K562 (cell line): Measurements from ENCODE around the gene TEX54. TPM values are rescaled to one million over a fixed set of nuclear protein-coding genes. Genes with fewer than 3 reads are reported as not detected.

Experiments
- ATAC-seq: fragments of 200-7000 bp; cut with Tn5 transposase; 3 replicates; pipeline ENCODE4 v1.9.1; 2020; ENCODE audit warnings: moderate library complexity
- BruUV-seq: library from RNA; stranded (reverse); fragments of 400-500 nt; replicated peaks from 2 replicates; lab custom pipeline; 2021; lab: Mats Ljungman, UMichigan
- CTCF ChIA-PET: fragments of 300-600 bp; formaldehyde crosslinking; extraction: SDS; loops from one replicate; lab custom pipeline; 2021; ENCODE audit warnings: low intra/inter-chr PET ratio; lab: Yijun Ruan, JAX
- POLR2A ChIA-PET: fragments of 300-600, 350-650 bp; sonication (Branson Sonifier 250); formaldehyde crosslinking; extraction: SDS; loops from one replicate; lab custom pipeline; 2021; ENCODE audit warnings: antibody characterized with exemption, inconsistent platforms; lab: Yijun Ruan, JAX
- DNase-seq, 4 experiments: peaks; one replicate each; pipeline versions ENCODE4 v3.0.0 to v3.0.0-alpha.2; 2011 to 2018; ENCODE audit warnings: low spot score in 3 of 4, mixed read lengths in 3 of 4; ENCODE audit errors: extremely low read depth in 1 of 4
- FAIRE-seq: peaks from 2 replicates; lab custom pipeline; 2011; peaks lifted over from hg19 to GRCh38; lab: Jason Lieb, UNC
- H2AFZ ChIP-seq: 2 replicates; pipeline ENCODE4 v1.6.0; 2011; ENCODE audit warnings: low read depth, low read length, control low read depth, inconsistent platforms
- H3K27ac ChIP-seq: fragments of 200-600 bp; 3 replicates; pipeline ENCODE4 v1.8.0; 2011; ENCODE audit warnings: low read depth, mild to moderate bottlenecking, control low read depth, inconsistent platforms, low read length, moderate library complexity, mixed read lengths; ENCODE audit errors: extremely low read depth
- H3K27me3 ChIP-seq, 2 experiments: fragments of 300-600 bp in 1 of 2; 2 replicates in 1 of 2; 3 replicates in 1 of 2; pipeline versions ENCODE4 v1.6.0 to v1.8.0; 2011; ENCODE audit warnings: inconsistent platforms in 2 of 2, low read length in 2 of 2, mild to moderate bottlenecking in 1 of 2, mixed read lengths in 1 of 2, moderate library complexity in 1 of 2; ENCODE audit not compliant: control insufficient read depth in 2 of 2, insufficient read depth in 2 of 2
- H3K36me3 ChIP-seq: fragments of 300-600 bp; 3 replicates; pipeline ENCODE4 v1.8.0; 2011; ENCODE audit warnings: mild to moderate bottlenecking, low read length, inconsistent platforms; ENCODE audit not compliant: control insufficient read depth, insufficient read depth
- H3K4me1 ChIP-seq, 2 experiments: fragments of 200-600 bp in 1 of 2; replicated peaks in 1 of 2; 2 replicates in 1 of 2; 3 replicates in 1 of 2; pipeline versions ENCODE4 v1.5.1 to v1.8.0; 2011; ENCODE audit warnings: inconsistent platforms in 2 of 2, low read length in 2 of 2, mild to moderate bottlenecking in 1 of 2, mixed read lengths in 1 of 2, moderate library complexity in 1 of 2; ENCODE audit not compliant: control insufficient read depth in 2 of 2, insufficient read depth in 2 of 2
- H3K4me2 ChIP-seq: 2 replicates; pipeline ENCODE4 v1.6.1; 2011; ENCODE audit warnings: low read length, control low read depth, inconsistent platforms, mixed read lengths; ENCODE audit not compliant: insufficient read depth
- H3K4me3 ChIP-seq: fragments of 200-600 bp; sonication (generic), shearing (Covaris generic); 2 replicates; pipeline ENCODE4 v1.5.1; 2016; ENCODE audit warnings: control low read depth, inconsistent platforms
- H3K79me2 ChIP-seq: fragments of 200-600 bp; 3 replicates; pipeline ENCODE4 v1.8.0; 2011; ENCODE audit warnings: low read length, inconsistent platforms; ENCODE audit not compliant: control insufficient read depth, insufficient read depth
- H3K9ac ChIP-seq, 2 experiments: 2 replicates each; pipeline versions ENCODE4 v1.6.0 to v1.6.1; 2011; ENCODE audit warnings: low read depth in 2 of 2, low read length in 2 of 2, control low read depth in 1 of 2, inconsistent platforms in 1 of 2, mild to moderate bottlenecking in 1 of 2, mixed read lengths in 1 of 2; ENCODE audit not compliant: insufficient read depth in 1 of 2
- H3K9me1 ChIP-seq: one replicate; pipeline ENCODE4 v1.6.0; 2011; ENCODE audit warnings: inconsistent platforms, mild to moderate bottlenecking, low read length, moderate library complexity; ENCODE audit not compliant: control insufficient read depth, insufficient read depth
- H3K9me3 ChIP-seq: replicated peaks from 2 replicates; pipeline ENCODE4 v1.5.1; 2011; ENCODE audit warnings: low read depth, low read length, inconsistent platforms; ENCODE audit not compliant: control insufficient read depth, insufficient read depth
- H4K20me1 ChIP-seq: replicated peaks from 2 replicates; pipeline ENCODE4 v1.6.1; 2011; ENCODE audit warnings: low read length, inconsistent platforms, mixed read lengths; ENCODE audit not compliant: control insufficient read depth, insufficient read depth
- BHLHE40 ChIP-seq: IDR thresholded peaks from 2 replicates; pipeline ENCODE4 v1.6.1; 2011; ENCODE audit warnings: low read length, improper control_type of control experiment
- KAT2B ChIP-seq: IDR thresholded peaks from one replicate; pipeline ENCODE4 v1.6.1; 2012; ENCODE audit warnings: low read depth, mild to moderate bottlenecking, control low read depth, inconsistent platforms, low read length, moderate library complexity
- KHSRP ChIP-seq: fragments of 450-650 bp; IDR thresholded peaks from 2 replicates; pipeline ENCODE4 v1.6.1; 2017
- KLF6 ChIP-seq: fragments of 250-450 bp; sonication (Bioruptor Pico); IDR thresholded peaks from 2 replicates; pipeline ENCODE4 v1.4.0; 2020; ENCODE audit warnings: mild to moderate bottlenecking, moderate library complexity, borderline replicate concordance
- MAZ ChIP-seq, 2 experiments: fragments of 450-650 bp in 1 of 2; sonication (generic) in 1 of 2; formaldehyde crosslinking; IDR thresholded peaks in 1 of 2; conservative IDR thresholded peaks in 1 of 2; 2 replicates each; pipeline versions ENCODE4 v1.4.0 to v1.5.0; 2020; ENCODE audit warnings: mild to moderate bottlenecking in 1 of 2, missing genetic modification reagents in 1 of 2
- MCM5 ChIP-seq: fragments of 450-650 bp; IDR thresholded peaks from 2 replicates; pipeline ENCODE4 v1.6.1; 2016; ENCODE audit warnings: low read depth
- MEF2D ChIP-seq: conservative IDR thresholded peaks from 2 replicates; pipeline ENCODE4 v1.6.1; 2016; ENCODE audit warnings: low read depth, missing genetic modification characterization, missing compliant biosample characterization
- NFIX ChIP-seq: fragments of 250-450 bp; sonication (Bioruptor Pico); IDR thresholded peaks from 2 replicates; pipeline ENCODE4 v1.4.0; 2020; ENCODE audit warnings: low read depth, mild to moderate bottlenecking, moderate library complexity
- PRMT5 ChIP-seq: sonication (generic); formaldehyde crosslinking; IDR thresholded peaks from 2 replicates; pipeline ENCODE4 v1.5.0; 2020; ENCODE audit warnings: missing genetic modification reagents
- PTTG1 ChIP-seq: fragments of 450-650 bp; IDR thresholded peaks from 2 replicates; pipeline ENCODE4 v1.6.1; 2016; ENCODE audit warnings: low read depth, mild to moderate bottlenecking, missing genetic modification characterization, missing compliant biosample characterization
- RBFOX2 ChIP-seq: fragments of 200-400 bp; formaldehyde crosslinking; IDR thresholded peaks from 2 replicates; pipeline ENCODE4 v1.6.1; 2017; ENCODE audit warnings: low read depth, mild to moderate bottlenecking, low read length, moderate library complexity
- RBM22 ChIP-seq: fragments of 200-400 bp; formaldehyde crosslinking; IDR thresholded peaks from 2 replicates; pipeline ENCODE4 v1.6.1; 2018; ENCODE audit warnings: low read length, low read depth; ENCODE audit not compliant: poor library complexity, severe bottlenecking
- RBM39 ChIP-seq: fragments of 200-400 bp; formaldehyde crosslinking; optimal IDR thresholded peaks from 2 replicates; pipeline ENCODE3; 2018; ENCODE audit warnings: low read depth, low read length
- SMARCE1 ChIP-seq: fragments of 450-650 bp; IDR thresholded peaks from 2 replicates; pipeline ENCODE4 v1.7.1; 2016; ENCODE audit warnings: mild to moderate bottlenecking
- SNIP1 ChIP-seq: fragments of 450-650 bp; IDR thresholded peaks from 2 replicates; pipeline ENCODE4 v1.7.1; 2017; ENCODE audit warnings: low read depth, mild to moderate bottlenecking
- SNRNP70 ChIP-seq: fragments of 200-400 bp; formaldehyde crosslinking; optimal IDR thresholded peaks from 2 replicates; pipeline ENCODE3; 2017; ENCODE audit warnings: low read depth, low read length
- TSHZ1 ChIP-seq: fragments of 250-450 bp; sonication (Bioruptor Pico); IDR thresholded peaks from 2 replicates; pipeline ENCODE4 v1.4.0; 2020; ENCODE audit warnings: mild to moderate bottlenecking, moderate library complexity
- USF1 ChIP-seq: sonication (generic); formaldehyde crosslinking; IDR thresholded peaks from 2 replicates; pipeline ENCODE4 v1.9.0; 2022; ENCODE audit warnings: mild to moderate bottlenecking, missing genetic modification reagents
- ZNF696 ChIP-seq: fragments of 250-450 bp; sonication (Bioruptor Pico); conservative IDR thresholded peaks from 2 replicates; pipeline ENCODE4 v1.4.0; 2020; ENCODE audit warnings: mild to moderate bottlenecking, moderate library complexity
- WGBS: fragments of 100-300 bp; shearing (Covaris generic); methylation state at CpG from one replicate; pipeline ENCODE4 v1.1.6; 2016; ENCODE audit warnings: low coverage, mixed read lengths; ENCODE audit not compliant: insufficient coverage; ENCODE audit errors: missing lambda C conversion rate; 5-methylcytosine and 5-hydroxymethylcytosine counted together
- in situ Hi-C: fragments of 300-500 bp; cut with MboI; formaldehyde crosslinking; loops from 4 replicates; pipeline ENCODE4 v1.15.0; 2018; ENCODE audit warnings: inconsistent platforms, mixed read lengths
- intact Hi-C: fragments of 100-400 bp; cut with micrococcal nuclease; formaldehyde crosslinking; loops from 2 replicates; pipeline ENCODE4 v1.14.2; 2022
- polyA plus RNA-seq, 8 experiments: library from polyadenylated mRNA; depleted of rRNA in 4 of 8; stranded (reverse) in 5 of 8; unstranded in 3 of 8; fragments of >200 nt; fragmentation: Nextera tagmentation in 2 of 8; fragmentation: Illumina TruSeq in 1 of 8; extraction: Ambion mirVana in 2 of 8; extraction: Trizol in 1 of 8; gene quantifications; 2 replicates each; pipeline versions ENCODE4 v1.2.1 to v1.2.3, GENCODE V29; 2011 to 2014; ENCODE audit warnings: inconsistent platforms in 1 of 8, missing spikeins in 1 of 8
- total RNA-seq, 7 experiments: library from RNA; depleted of rRNA in 6 of 7; stranded (reverse); fragments of >200 nt in 6 of 7; fragmentation: Illumina TruSeq in 2 of 7; extraction: Trizol in 2 of 7; gene quantifications; 2 replicates each; pipeline versions ENCODE4 v1.2.1 to v1.2.3, GENCODE V29; 2011 to 2021; ENCODE audit warnings: low replicate concordance in 1 of 7

TEX54 gene
- total and polyA plus RNA-seq, 9 of the 15 experiments (the other 6 are each of a cell fraction or from before 2014, with no cell fraction given): not detected

GRCh38 chr11:62881579-62882430, 49.2 kb upstream of the TEX54 start:
- no peaks in the 10 kb centered on the region for H3K9me3 ChIP-seq
- H3K79me2 ChIP-seq: peaks cover 96% of the 10 kb centered on the region
- peak overlapping the region; percentile 56 for H3K4me3 ChIP-seq
- peak; percentile 82 to 98 (median 90) for DNase-seq
- intact Hi-C loops (loop anchor here (1.0 to 10.0 kb wide), 5 partner anchors 19 to 287 kb away; partner anchors contain the start of genes TMEM179B and TUT1), in situ Hi-C loops (no loop called here)
- H4K20me1 ChIP-seq: peaks cover 48% of the 10 kb centered on the region
- H3K9me1 ChIP-seq: peaks cover 2% of the 10 kb centered on the region
- peak overlapping the region; percentile 100 for H3K9ac ChIP-seq
- WGBS: 0% methylated on average over 12 of the region's 21 CpGs
- H3K36me3 ChIP-seq: peaks cover 85% of the 10 kb centered on the region
- no peaks in the 10 kb centered on the region for H3K27me3 ChIP-seq
- peak overlapping the region; percentile 95 for H3K27ac ChIP-seq
- peaks cover 52 to 63% of the 10 kb centered on the region in 2 experiments for H3K4me1 ChIP-seq
- peak overlapping the region; percentile 100 for H3K4me2 ChIP-seq
- POLR2A ChIA-PET: interaction anchor here (0.6 to 13.1 kb wide), 29 partner anchors 9 to 921 kb away, joined by 3 to 180 read pairs (median 5); partner anchors contain the start of genes C11orf98, CSKMT, EEF1G and HNRNPUL2
- no peak overlapping the region for H2AFZ ChIP-seq
- peak; percentile 71 for ATAC-seq
- CTCF ChIA-PET: interaction anchor here (1.8 kb wide), 1 partner anchor 94 kb away, joined by 6 read pairs; the partner anchor contains the start of gene TMEM179B
- peak; percentile 91 for FAIRE-seq
- TSS peak; percentile 44 for BruUV-seq
- TF ChIP-seq USF1 (peak; percentile 77), TSHZ1 (CRISPR knock-in tag) (no peak), ZNF696 (CRISPR knock-in tag) (no peak), SNIP1 (no peak; the same call in 1 of the 2 replicates), MEF2D (no peak), KAT2B (no peak), MAZ (CRISPR knock-in tag; conservative IDR thresholded peaks at IDR 0.05 in 1 of 2, IDR thresholded peaks at IDR 0.05 in 1 of 2) (peak; percentile 61 to 92), SNRNP70 (no peak), KLF6 (CRISPR knock-in tag) (peak; percentile 45; the same call in 1 of the 2 replicates), PTTG1 (tag) (no peak), PRMT5 (CRISPR knock-in tag) (no peak), RBFOX2 (no peak), SMARCE1 (peak; percentile 52; the same call in 1 of the 2 replicates), RBM22 (peak; percentile 43), MCM5 (no peak), BHLHE40 (peak; percentile 98), RBM39 (peak; percentile 89), NFIX (CRISPR knock-in tag) (no peak), KHSRP (no peak)
